Smooth muscle cell (in vitro differentiated cells): ENCODE data around the gene PLA2G2D. TPM values are rescaled to one million over a fixed set of nuclear protein-coding genes. Genes with fewer than 3 reads are reported as not detected.

Experiments used
- DNase-seq: peaks from one replicate; lab custom pipeline; 2025; ENCODE audit not compliant: unreplicated experiment; lab: John Stamatoyannopoulos, UW
- H2AFZ ChIP-seq: fragments of 200-600 bp; sonication (generic); 2 replicates; pipeline ENCODE4 v1.6.0; 2016; ENCODE audit warnings: antibody characterized with exemption, low read depth, mild to moderate bottlenecking
- H3F3A ChIP-seq: fragments of 200-600 bp; sonication (generic); 2 replicates; pipeline ENCODE4 v1.6.0; 2017; ENCODE audit warnings: antibody characterized with exemption, low read depth
- H3K27ac ChIP-seq: fragments of 200-600 bp; sonication (generic); 2 replicates; pipeline ENCODE4 v1.5.1; 2016; ENCODE audit warnings: low read depth, mild to moderate bottlenecking
- H3K27me3 ChIP-seq: fragments of 200-600 bp; sonication (generic); 2 replicates; pipeline ENCODE4 v1.6.1; 2016; ENCODE audit warnings: low read depth, mild to moderate bottlenecking
- H3K36me3 ChIP-seq: fragments of 200-600 bp; sonication (generic); 2 replicates; pipeline ENCODE4 v1.5.1; 2016; ENCODE audit warnings: low read depth
- H3K4me1 ChIP-seq: fragments of 200-600 bp; sonication (generic); 2 replicates; pipeline ENCODE4 v1.5.1; 2016; ENCODE audit warnings: low read depth
- H3K4me2 ChIP-seq: fragments of 200-600 bp; sonication (generic); 2 replicates; pipeline ENCODE4 v1.6.0; 2016; ENCODE audit warnings: mild to moderate bottlenecking
- H3K4me3 ChIP-seq: fragments of 200-600 bp; sonication (generic); 2 replicates; pipeline ENCODE4 v1.5.1; 2016; ENCODE audit warnings: mild to moderate bottlenecking
- H3K79me2 ChIP-seq: fragments of 200-600 bp; sonication (generic); 2 replicates; pipeline ENCODE4 v1.6.0; 2016; ENCODE audit warnings: low read depth, mild to moderate bottlenecking
- H3K9ac ChIP-seq: fragments of 200-600 bp; sonication (generic); 2 replicates; pipeline ENCODE4 v1.6.0; 2016; ENCODE audit warnings: low read depth
- H3K9me3 ChIP-seq: fragments of 200-600 bp; sonication (generic); replicated peaks from 2 replicates; pipeline ENCODE4 v1.5.1; 2016; ENCODE audit warnings: low read depth
- H4K20me1 ChIP-seq: fragments of 200-600 bp; sonication (generic); 2 replicates; pipeline ENCODE4 v1.6.0; 2016; ENCODE audit warnings: low read depth
- CTCF ChIP-seq: fragments of 200-600 bp; sonication (generic); IDR thresholded peaks from 2 replicates; pipeline ENCODE4 v1.5.1; 2017; ENCODE audit warnings: borderline replicate concordance, mild to moderate bottlenecking, antibody characterized with exemption; ENCODE audit not compliant: insufficient read depth, poor library complexity, severe bottlenecking
- whole genome bisulfite sequencing: methylation state at CpG from one replicate; pipeline ENCODE4 v1.1.7; 2016; ENCODE audit warnings: low lambda C conversion rate; 5-methylcytosine and 5-hydroxymethylcytosine counted together
- polyA plus RNA-seq: library from polyadenylated mRNA; unstranded; fragments of >200 nt; fragmentation: Nextera tagmentation; extraction: Ambion mirVana; gene quantifications from 2 replicates; pipeline ENCODE4 v1.2.1, GENCODE V29; 2016
- total RNA-seq: library from RNA; depleted of rRNA; stranded (reverse); fragments of >200 nt; gene quantifications from 2 replicates; pipeline ENCODE4 v1.2.3, GENCODE V29; 2014

Gene PLA2G2D
- total and polyA plus RNA-seq, 2 experiments from 2014 or later = not detected

- H3K27ac ChIP-seq = no peak overlapping the region
- no peaks in the 10 kb centered on the region for H3K27me3 ChIP-seq
- no peak overlapping the region for H3K4me3 ChIP-seq
- no peak overlapping the region for H2AFZ ChIP-seq
- TF ChIP-seq CTCF = no peak
- no peaks in the 10 kb centered on the region for H4K20me1 ChIP-seq
- no peaks in the 10 kb centered on the region for H3F3A ChIP-seq
- peaks cover 8% of the 10 kb centered on the region for H3K9me3 ChIP-seq
- H3K4me2 ChIP-seq = no peak overlapping the region
- H3K79me2 ChIP-seq = no peaks in the 10 kb centered on the region
- no peaks in the 10 kb centered on the region for H3K4me1 ChIP-seq
- DNase-seq = no peak
- WGBS = 90% methylated on average over 7 of the region's 7 CpGs
- no peak overlapping the region for H3K9ac ChIP-seq
- no peaks in the 10 kb centered on the region for H3K36me3 ChIP-seq
These were observed 39.2 kb upstream of the PLA2G2D start for GRCh38 chr1:20158358-20159070.

- Histone ChIP-seq H3K9me3 (no peaks in the 10 kb centered on the region), H3K27ac (no peak overlapping the region), H4K20me1 (no peaks in the 10 kb centered on the region), H2AFZ (no peak overlapping the region), H3K79me2 (no peaks in the 10 kb centered on the region), H3K9ac (no peak overlapping the region), H3K36me3 (no peaks in the 10 kb centered on the region), H3F3A (no peaks in the 10 kb centered on the region), H3K27me3 (no peaks in the 10 kb centered on the region), H3K4me2 (no peak overlapping the region), H3K4me1 (no peaks in the 10 kb centered on the region), H3K4me3 (no peak overlapping the region)
- no peak for TF ChIP-seq CTCF
- 88% methylated on average over 18 of the region's 18 CpGs for WGBS
- no peak for DNase-seq
These were observed 35.0 kb upstream of the PLA2G2D start for GRCh38 chr1:20154301-20154831.

GRCh38 chr1:20153000-20153418 lies 33.7 kb upstream of the PLA2G2D start:
- H3K27ac ChIP-seq = no peak overlapping the region
- no peak overlapping the region for H3K4me2 ChIP-seq
- no peaks in the 10 kb centered on the region for H3K79me2 ChIP-seq
- no peaks in the 10 kb centered on the region for H3K9me3 ChIP-seq
- H3K36me3 ChIP-seq = no peaks in the 10 kb centered on the region
- no peaks in the 10 kb centered on the region for H3K27me3 ChIP-seq
- H4K20me1 ChIP-seq = no peaks in the 10 kb centered on the region
- no peak overlapping the region for H3K9ac ChIP-seq
- no peak overlapping the region for H3K4me3 ChIP-seq
- 54% methylated on average over 6 of the region's 6 CpGs for WGBS
- no peak for TF ChIP-seq CTCF
- no peak for DNase-seq
- H3K4me1 ChIP-seq = no peaks in the 10 kb centered on the region
- no peak overlapping the region for H2AFZ ChIP-seq
- no peaks in the 10 kb centered on the region for H3F3A ChIP-seq

GRCh38 chr1:20152599-20152930 lies 33.2 kb upstream of the PLA2G2D start:
- no peaks in the 10 kb centered on the region for H3F3A ChIP-seq
- H3K79me2 ChIP-seq = no peaks in the 10 kb centered on the region
- no peaks in the 10 kb centered on the region for H3K4me1 ChIP-seq
- no peak for TF ChIP-seq CTCF
- H3K36me3 ChIP-seq = no peaks in the 10 kb centered on the region
- no peaks in the 10 kb centered on the region for H4K20me1 ChIP-seq
- 54% methylated on average over 7 of the region's 7 CpGs for WGBS
- no peak overlapping the region for H3K9ac ChIP-seq
- no peaks in the 10 kb centered on the region for H3K27me3 ChIP-seq
- DNase-seq = no peak
- H2AFZ ChIP-seq = no peak overlapping the region
- H3K27ac ChIP-seq = no peak overlapping the region
- no peak overlapping the region for H3K4me3 ChIP-seq
- no peaks in the 10 kb centered on the region for H3K9me3 ChIP-seq
- no peak overlapping the region for H3K4me2 ChIP-seq
